A549 (cell line): ENCODE results near the gene NPAS2.

Source experiments
- EP300 ChIP-seq, 2 experiments: fragments of >200 bp; sonication (Bioruptor Twin); formaldehyde crosslinking; IDR thresholded peaks; 2 replicates in 1 of 2; 3 replicates in 1 of 2; pipeline ENCODE4 v1.6.1; 2016 to 2017
- HMGXB4 ChIP-seq: fragments of 250-450 bp; sonication (Bioruptor Pico); IDR thresholded peaks from 2 replicates; pipeline ENCODE4 v1.5.0; 2021; ENCODE audit warnings: mild to moderate bottlenecking, moderate library complexity, borderline replicate concordance
- KDM1A ChIP-seq: fragments of 200-600 bp; sonication (generic); IDR thresholded peaks from 2 replicates; pipeline ENCODE4 v1.6.1; 2016; ENCODE audit warnings: low read depth, mild to moderate bottlenecking
- NR3C1 ChIP-seq: fragments of >200 bp; sonication (Bioruptor Twin); formaldehyde crosslinking; IDR thresholded peaks from 3 replicates; pipeline ENCODE4 v1.6.1; 2017
- POLR2A ChIP-seq: IDR thresholded peaks from 2 replicates; pipeline ENCODE4 v1.6.1; 2012; ENCODE audit warnings: mild to moderate bottlenecking, low read length
- ZFP36 ChIP-seq: fragments of 450-650 bp; IDR thresholded peaks from 2 replicates; pipeline ENCODE4 v1.6.1; 2014; ENCODE audit warnings: borderline replicate concordance; ENCODE audit not compliant: partially characterized antibody
- TF ChIP-seq, protein P1 (sequence below): fragments of >200 bp; sonication (Bioruptor Twin); formaldehyde crosslinking; IDR thresholded peaks from 3 replicates; pipeline ENCODE4 v1.5.1; 2016
- TF ChIP-seq, protein P2 (sequence below): IDR thresholded peaks from 2 replicates; pipeline ENCODE4 v1.6.1; 2012

GRCh38 chr2:100929147-100929546 is 109.2 kb downstream of the NPAS2 start:
- TF ChIP-seq, protein P1, sequence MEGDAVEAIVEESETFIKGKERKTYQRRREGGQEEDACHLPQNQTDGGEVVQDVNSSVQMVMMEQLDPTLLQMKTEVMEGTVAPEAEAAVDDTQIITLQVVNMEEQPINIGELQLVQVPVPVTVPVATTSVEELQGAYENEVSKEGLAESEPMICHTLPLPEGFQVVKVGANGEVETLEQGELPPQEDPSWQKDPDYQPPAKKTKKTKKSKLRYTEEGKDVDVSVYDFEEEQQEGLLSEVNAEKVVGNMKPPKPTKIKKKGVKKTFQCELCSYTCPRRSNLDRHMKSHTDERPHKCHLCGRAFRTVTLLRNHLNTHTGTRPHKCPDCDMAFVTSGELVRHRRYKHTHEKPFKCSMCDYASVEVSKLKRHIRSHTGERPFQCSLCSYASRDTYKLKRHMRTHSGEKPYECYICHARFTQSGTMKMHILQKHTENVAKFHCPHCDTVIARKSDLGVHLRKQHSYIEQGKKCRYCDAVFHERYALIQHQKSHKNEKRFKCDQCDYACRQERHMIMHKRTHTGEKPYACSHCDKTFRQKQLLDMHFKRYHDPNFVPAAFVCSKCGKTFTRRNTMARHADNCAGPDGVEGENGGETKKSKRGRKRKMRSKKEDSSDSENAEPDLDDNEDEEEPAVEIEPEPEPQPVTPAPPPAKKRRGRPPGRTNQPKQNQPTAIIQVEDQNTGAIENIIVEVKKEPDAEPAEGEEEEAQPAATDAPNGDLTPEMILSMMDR = no peak
- no peak for TF ChIP-seq HMGXB4 (CRISPR knock-in tag)
- no peak for TF ChIP-seq ZFP36
- no peak for TF ChIP-seq EP300 (IDR thresholded peaks at IDR 0.05)
- TF ChIP-seq POLR2A = no peak
- TF ChIP-seq NR3C1 = no peak
- TF ChIP-seq, protein P2, sequence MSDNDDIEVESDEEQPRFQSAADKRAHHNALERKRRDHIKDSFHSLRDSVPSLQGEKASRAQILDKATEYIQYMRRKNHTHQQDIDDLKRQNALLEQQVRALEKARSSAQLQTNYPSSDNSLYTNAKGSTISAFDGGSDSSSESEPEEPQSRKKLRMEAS = no peak
- TF ChIP-seq KDM1A = no peak
